WI38 (cell line): ENCODE results near the gene TMTC2.

Experiments used
- H3K4me3 ChIP-seq: 2 replicates; pipeline ENCODE4 v1.5.1; 2011; ENCODE audit warnings: low read depth, mild to moderate bottlenecking, control low read depth, low read length
- CTCF ChIP-seq: IDR thresholded peaks from 2 replicates; pipeline ENCODE4 v1.5.1; 2012; ENCODE audit warnings: low read depth, mild to moderate bottlenecking, control low read depth, low read length

TMTC2 gene

GRCh38 chr12:82686168-82687020, at the start of gene TMTC2:
Gene TMTC2 (plus strand): TSS chr12:82686906.
- no peak for TF ChIP-seq CTCF
- peak within 1 kb of the TSS; percentile 80 for H3K4me3 ChIP-seq

- H3K4me3 ChIP-seq: no peak overlapping the region
- no peak for TF ChIP-seq CTCF
Observed at GRCh38 chr12:82638324-82638723, 48.4 kb upstream of the TMTC2 start.

GRCh38 chr12:82644896-82645295, 41.8 kb upstream of the TMTC2 start:
- no peak for TF ChIP-seq CTCF

GRCh38 chr12:82645414-82645813, 41.3 kb upstream of the TMTC2 start:
- no peak for TF ChIP-seq CTCF
- H3K4me3 ChIP-seq: no peak overlapping the region

More at GRCh38 chr12:82644896-82645295, 41.8 kb upstream of the TMTC2 start:
- H3K4me3 ChIP-seq: no peak overlapping the region

GRCh38 chr12:82647853-82648252, 38.9 kb upstream of the TMTC2 start:
- no peak overlapping the region for H3K4me3 ChIP-seq
- no peak for TF ChIP-seq CTCF

GRCh38 chr12:82648259-82648909, 38.3 kb upstream of the TMTC2 start:
- no peak overlapping the region for H3K4me3 ChIP-seq
- no peak for TF ChIP-seq CTCF
